GM19193 (cell line): ENCODE data around the gene XPO1.

Experiments used
- POLR2A ChIP-seq: IDR thresholded peaks from 4 replicates; pipeline ENCODE4 v1.6.1; 2011; ENCODE audit not compliant: insufficient read depth, insufficient read length; ENCODE audit errors: extremely low read depth

XPO1 gene, protein sequence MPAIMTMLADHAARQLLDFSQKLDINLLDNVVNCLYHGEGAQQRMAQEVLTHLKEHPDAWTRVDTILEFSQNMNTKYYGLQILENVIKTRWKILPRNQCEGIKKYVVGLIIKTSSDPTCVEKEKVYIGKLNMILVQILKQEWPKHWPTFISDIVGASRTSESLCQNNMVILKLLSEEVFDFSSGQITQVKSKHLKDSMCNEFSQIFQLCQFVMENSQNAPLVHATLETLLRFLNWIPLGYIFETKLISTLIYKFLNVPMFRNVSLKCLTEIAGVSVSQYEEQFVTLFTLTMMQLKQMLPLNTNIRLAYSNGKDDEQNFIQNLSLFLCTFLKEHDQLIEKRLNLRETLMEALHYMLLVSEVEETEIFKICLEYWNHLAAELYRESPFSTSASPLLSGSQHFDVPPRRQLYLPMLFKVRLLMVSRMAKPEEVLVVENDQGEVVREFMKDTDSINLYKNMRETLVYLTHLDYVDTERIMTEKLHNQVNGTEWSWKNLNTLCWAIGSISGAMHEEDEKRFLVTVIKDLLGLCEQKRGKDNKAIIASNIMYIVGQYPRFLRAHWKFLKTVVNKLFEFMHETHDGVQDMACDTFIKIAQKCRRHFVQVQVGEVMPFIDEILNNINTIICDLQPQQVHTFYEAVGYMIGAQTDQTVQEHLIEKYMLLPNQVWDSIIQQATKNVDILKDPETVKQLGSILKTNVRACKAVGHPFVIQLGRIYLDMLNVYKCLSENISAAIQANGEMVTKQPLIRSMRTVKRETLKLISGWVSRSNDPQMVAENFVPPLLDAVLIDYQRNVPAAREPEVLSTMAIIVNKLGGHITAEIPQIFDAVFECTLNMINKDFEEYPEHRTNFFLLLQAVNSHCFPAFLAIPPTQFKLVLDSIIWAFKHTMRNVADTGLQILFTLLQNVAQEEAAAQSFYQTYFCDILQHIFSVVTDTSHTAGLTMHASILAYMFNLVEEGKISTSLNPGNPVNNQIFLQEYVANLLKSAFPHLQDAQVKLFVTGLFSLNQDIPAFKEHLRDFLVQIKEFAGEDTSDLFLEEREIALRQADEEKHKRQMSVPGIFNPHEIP (N-terminal part only)

DNA sequence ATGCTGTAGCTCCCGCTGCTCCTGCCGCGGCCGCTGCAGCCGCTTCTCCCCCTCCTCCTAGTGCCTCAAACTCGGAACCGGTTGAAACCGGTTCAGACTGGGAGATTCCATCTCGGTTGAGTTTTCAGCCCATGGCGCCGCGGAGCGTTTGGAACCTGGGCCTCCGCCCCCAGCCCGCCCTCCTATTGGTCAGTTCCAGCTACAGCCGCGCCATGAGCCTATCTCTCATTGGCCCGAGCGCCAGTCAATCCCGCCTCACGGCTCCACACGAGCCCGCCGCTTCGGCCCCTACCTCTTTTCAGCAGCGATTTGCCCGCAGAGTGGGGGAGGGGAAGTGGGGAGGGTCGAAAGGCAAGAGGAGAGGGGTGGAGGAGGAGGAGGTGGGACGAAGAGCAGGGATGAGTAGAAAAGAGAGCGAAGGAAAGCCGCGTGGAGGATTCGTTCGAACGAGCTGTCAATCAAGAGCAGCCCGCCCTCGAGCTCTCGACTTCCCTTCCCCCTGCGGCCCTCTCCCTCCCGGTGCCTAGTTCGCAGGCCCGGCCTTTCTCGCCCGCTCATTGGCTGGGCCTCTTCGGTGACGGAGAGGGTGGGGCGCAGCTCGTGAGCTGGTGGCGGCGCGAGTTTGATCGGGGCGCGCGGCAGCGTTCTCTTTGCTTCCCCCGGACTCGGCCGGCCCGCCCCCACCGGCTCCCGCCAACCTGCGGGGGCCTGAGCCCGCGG is at the start of gene XPO1:
TSS of gene XPO1 (minus strand) at position 157 of the 720 bp plus-strand sequence. CDS start 4,459 bp downstream, outside the sequence.
- TF ChIP-seq POLR2A, result peak; percentile 98

DNA sequence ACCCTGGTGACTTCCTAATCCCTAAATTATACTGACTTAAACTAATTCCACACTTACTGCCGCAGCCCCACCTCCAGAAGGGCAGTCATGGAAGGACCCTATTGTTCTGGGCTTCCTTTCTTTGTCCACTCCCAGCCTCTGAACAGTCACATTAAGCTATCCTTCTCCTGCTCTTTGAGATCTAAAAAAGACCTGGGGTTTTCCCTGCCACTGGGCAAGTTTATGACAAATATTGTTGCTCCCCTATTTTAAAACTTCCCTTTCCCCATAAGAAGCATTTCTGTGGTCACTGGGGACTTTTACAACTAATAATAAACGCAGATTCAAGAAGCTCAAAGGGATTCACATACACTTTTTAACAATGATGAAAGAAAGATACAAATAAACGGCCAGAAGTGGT is 47.2 kb upstream of the XPO1 start:
- no peak for TF ChIP-seq POLR2A

DNA sequence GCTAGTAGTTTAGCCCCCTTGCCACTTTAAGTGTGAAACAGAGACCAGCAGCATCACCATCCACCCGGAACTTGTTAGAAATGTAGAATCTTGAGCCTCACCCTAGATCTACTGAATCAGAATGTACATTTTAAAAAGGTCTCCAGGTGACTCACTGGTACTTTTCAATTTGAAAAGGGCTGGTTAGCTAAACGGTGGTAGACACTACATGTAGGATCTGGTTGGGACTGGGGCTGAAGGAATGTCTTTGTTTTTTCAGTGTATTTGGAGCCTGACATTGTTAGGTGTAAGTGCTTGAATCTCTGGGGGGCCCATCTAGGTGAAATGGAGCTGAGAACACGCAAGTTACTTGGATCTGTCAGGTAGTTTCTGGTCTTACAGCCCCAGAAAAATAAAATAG is 44.0 kb upstream of the XPO1 start:
- no peak for TF ChIP-seq POLR2A

DNA sequence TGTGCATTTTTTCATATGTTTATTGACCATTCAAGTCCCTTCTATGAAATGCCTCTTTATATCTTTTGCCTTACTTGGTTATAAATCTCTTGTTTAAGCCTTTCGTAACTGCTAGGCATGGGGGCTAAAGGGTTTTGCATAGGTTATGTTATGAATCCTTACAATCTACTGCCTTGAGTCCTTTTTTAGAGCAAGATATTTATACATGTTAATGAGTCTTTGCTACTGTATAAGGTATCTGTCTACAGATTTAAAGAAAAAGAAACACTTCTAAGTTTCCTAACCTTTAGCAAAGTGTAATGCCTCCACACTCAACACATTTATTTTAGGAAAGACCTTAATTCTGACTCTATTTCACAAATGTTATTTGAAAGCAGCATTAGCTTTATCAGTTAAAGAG is 43.6 kb upstream of the XPO1 start:
- no peak for TF ChIP-seq POLR2A

DNA sequence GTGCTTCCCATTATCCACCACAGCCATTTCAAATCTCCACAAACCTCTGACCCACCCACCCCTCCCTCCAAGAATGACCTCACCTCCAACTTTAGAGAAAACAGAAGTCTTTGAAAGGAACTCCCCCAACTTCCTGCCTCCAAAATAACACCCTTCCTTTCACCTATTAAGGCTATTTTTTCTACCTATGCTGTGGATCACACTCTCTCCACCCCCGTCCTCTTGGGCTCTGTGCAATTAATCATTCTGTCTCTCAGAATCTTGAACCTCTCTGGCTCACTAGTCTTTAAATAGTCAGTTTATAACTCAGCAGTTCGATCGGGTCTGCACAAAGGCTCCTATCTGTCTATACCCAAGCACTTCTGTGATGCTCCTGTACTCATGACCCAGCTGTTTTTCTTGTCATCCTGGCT is 37.3 kb upstream of the XPO1 start:
- no peak for TF ChIP-seq POLR2A

DNA sequence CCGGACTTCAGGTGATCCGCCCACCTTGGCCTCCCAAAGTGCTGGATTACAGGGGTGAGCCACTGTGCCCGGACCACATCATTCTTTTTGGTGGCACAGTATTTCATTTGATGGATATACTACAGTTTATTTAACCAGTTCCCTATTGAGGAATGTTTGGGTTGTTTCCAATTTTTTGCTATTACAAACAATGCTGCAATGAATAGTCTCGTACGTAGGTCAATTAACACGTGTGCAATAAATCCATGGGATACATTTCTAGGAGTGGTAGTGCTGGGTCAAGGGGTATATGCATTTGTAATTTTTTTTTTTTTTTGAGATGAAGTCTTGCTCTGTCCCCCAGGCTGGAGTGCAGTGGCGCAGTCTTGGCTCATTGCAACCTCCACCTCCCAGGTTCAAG is 28.4 kb upstream of the XPO1 start:
- TF ChIP-seq POLR2A, result no peak

DNA sequence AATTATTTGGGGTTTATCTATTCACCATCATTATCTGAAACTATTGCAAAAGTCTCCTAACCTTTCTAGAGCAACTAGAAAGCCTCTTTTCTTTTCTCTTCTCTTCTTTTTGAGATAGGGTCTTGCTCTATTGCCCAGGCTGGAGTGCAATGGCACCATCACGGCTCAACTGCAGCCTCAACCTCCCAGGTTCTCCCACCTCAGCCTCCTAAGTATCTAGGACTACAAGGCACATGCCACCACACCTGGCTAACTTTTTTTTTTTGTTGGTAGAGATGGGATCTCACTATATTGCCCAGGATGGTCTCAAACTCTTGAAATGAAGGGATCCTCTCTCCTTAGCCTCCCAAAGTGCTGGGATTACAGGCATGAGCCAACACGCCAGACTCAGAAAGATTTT is 24.5 kb upstream of the XPO1 start:
- no peak for TF ChIP-seq POLR2A

DNA sequence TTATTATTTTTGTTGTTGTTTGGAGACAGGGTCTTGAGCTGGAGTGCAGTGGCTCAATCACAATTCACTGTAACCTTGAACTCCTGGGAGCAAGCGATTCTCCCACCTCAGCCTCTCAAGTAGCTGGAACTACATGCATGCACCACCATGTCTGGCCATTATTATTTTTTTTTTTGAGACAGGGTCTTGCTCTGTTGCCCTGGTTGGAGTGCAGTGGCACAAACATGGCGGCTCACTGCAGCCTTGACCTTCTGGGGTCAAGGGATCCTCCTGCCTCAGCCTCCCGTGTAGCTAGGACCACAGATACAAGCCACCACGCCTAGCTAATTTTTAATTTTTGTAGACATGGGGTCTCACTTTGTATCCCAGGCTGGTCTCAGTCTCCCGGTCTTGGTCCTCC is 20.0 kb upstream of the XPO1 start:
- TF ChIP-seq POLR2A, result no peak

DNA sequence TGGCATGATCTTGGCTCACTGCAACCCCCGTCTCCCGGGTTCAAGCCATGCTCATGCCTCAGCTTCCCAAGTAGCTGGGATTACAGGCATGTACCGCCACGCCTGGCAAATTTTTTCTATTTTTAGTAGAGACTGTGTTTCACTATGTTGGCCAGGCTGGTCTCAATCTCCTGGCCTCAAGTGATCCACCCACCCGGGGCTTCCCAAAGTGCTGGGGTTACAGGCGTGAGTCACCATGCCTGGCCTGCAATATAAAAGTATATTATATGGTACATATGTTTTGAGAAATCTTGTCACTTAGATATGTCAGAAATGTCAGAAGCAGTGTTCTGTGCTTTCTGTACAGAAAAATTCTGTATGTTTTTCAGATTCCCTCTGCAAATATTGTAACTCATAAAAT is 19.2 kb upstream of the XPO1 start:
- no peak for TF ChIP-seq POLR2A

DNA sequence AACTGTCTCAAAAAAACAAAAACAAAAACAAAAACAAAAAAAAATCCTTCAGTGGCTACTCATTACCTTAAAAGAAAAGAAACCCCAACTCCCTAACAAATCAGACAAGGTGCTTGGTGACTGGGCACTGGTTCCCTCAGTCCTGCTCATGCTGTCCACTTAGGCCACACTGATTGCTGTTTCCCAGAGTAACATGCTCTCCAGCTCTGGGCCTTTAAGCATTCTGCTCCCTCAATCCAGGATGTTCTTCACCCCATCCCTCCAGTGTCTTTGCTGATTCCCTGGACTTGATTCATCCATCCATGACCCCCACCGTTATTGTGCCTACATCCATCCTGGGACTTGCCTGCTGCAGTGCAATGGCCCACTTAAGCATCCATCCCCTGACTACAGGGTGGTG is 16.4 kb upstream of the XPO1 start:
- TF ChIP-seq POLR2A, result no peak

DNA sequence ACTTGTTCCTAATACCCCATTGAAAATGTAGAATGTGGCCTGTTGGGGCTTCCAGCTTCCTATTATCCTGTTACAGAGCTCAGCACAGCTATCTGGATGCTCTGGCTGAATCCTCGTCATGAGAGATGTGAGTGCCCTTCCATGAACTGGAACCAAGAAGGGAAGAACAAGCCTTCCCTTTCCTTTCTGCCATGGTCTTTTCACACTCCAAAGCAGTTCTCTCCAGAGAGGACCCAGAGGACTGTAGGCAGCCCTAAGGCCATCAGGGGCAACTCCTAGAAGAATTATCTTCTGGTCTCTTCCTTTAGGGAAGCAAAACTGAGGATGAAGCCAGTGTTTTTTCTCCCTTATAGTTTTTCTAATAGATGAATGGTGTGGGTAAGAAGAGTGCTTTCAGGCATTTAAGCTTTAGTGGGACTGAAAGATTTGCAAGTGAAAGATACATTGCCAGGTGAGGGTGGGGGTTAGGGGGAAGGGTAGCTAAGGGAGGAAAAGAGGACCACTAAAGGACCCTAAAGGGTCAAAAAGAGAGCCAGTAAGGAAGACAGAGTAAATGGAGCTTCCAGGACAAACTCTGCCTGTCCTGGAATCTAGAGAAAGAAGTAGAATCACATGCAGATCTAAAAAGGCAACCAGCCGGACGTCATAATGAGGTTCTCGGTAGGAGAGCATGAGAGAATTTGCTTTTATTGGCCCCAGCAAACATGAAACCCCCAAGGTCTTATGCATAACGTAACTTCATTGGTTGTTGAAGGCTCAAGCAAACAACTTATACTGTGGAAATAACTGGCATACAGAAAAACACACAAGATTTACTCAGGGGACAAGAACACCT is 12.4 kb upstream of the XPO1 start:
- TF ChIP-seq POLR2A, result no peak

DNA sequence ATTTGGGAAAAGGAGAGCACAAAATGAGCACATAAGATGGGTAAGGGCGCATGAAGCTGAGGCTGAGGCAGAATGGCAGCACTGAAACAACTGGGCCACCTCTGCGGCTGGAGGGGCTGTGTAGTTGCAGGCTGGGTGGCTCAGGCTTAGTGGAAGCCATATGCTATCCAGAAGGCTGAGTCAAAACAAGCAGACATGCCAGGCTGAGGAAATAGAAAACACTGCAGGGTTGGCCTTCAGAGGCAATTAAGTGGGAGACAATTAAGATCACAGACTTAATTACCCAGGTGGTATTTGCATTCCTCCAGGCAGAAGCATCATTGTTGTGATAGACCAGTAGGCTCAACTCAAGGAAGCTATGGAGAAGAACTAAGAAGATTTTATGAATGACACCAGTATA is 11.4 kb upstream of the XPO1 start:
- TF ChIP-seq POLR2A, result no peak

DNA sequence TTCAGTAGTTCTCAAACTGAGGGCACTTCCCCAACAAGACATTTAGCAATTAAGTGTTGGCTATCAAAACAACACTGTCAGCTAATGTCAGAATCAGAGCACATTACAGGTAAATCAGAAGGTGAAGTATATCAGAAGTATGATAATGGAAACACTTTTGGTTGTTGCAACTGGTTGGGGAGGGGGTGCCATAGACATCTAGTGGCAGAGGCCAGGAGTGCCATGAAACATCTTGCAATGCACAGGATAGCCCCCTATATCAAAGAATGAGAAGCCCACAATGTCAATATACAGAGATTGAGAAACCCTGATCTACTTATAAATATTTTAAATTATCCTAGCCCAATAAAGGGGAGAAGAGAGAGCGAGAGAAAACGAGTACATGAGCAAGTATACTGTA is 4.9 kb upstream of the XPO1 start:
- no peak for TF ChIP-seq POLR2A
